Activated CD4-positive, CD25-positive, alpha-beta regulatory T cell treated with anti-CD3 and anti-CD28 coated beads, Interleukin-2, amount 50 U/mL, for 16 hours (primary cell): ENCODE measurements around the gene RAB11FIP4.
"Not testable (repeated sequence)": the region's sequence is repeated elsewhere in the genome, so short reads cannot be mapped to it uniquely, and the experiment has no call there.

Experiments used
- DNase-seq: peaks from one replicate; pipeline ENCODE4 v3.0.0-alpha.2; 2020; ENCODE audit warnings: low read depth, low spot score

Gene RAB11FIP4

GRCh38 chr17:31433091-31433790 is 41.8 kb downstream of the RAB11FIP4 start:
- DNase-seq = no peak

- DNase-seq = no peak
Measured at GRCh38 chr17:31433811-31434726, 42.6 kb downstream of the RAB11FIP4 start.

GRCh38 chr17:31434727-31435050 is 43.2 kb downstream of the RAB11FIP4 start:
- DNase-seq = no peak

- no peak for DNase-seq
Measured at GRCh38 chr17:31435581-31435980, 44.1 kb downstream of the RAB11FIP4 start.

- no peak for DNase-seq
Measured at GRCh38 chr17:31437720-31438400, 46.4 kb downstream of the RAB11FIP4 start.

- no peak for DNase-seq
Measured at GRCh38 chr17:31439716-31440115, 48.2 kb downstream of the RAB11FIP4 start.

- DNase-seq = no peak
Measured at GRCh38 chr17:31442276-31442675, 50.8 kb downstream of the RAB11FIP4 start.

- DNase-seq = not testable (repeated sequence)
Measured at GRCh38 chr17:31442856-31443255, 51.4 kb downstream of the RAB11FIP4 start.

GRCh38 chr17:31443386-31443785 is 51.9 kb downstream of the RAB11FIP4 start:
- no peak for DNase-seq

GRCh38 chr17:31444026-31444425 is 52.6 kb downstream of the RAB11FIP4 start:
- DNase-seq = no peak

GRCh38 chr17:31446195-31446967 is 54.9 kb downstream of the RAB11FIP4 start:
- DNase-seq = no peak

GRCh38 chr17:31448467-31449077 is 57.1 kb downstream of the RAB11FIP4 start:
- DNase-seq = no peak

- DNase-seq = no peak
Measured at GRCh38 chr17:31449111-31449510, 57.6 kb downstream of the RAB11FIP4 start.

GRCh38 chr17:31449746-31450145 is 58.3 kb downstream of the RAB11FIP4 start:
- no peak for DNase-seq

- DNase-seq = no peak
Measured at GRCh38 chr17:31452101-31452500, 60.6 kb downstream of the RAB11FIP4 start.

GRCh38 chr17:31452561-31453110 is 61.2 kb downstream of the RAB11FIP4 start:
- no peak for DNase-seq

- no peak for DNase-seq
Measured at GRCh38 chr17:31453896-31454295, 62.4 kb downstream of the RAB11FIP4 start.

- DNase-seq = no peak
Measured at GRCh38 chr17:31456814-31457213, 65.3 kb downstream of the RAB11FIP4 start.

GRCh38 chr17:31457391-31458234 is 66.1 kb downstream of the RAB11FIP4 start:
- DNase-seq = no peak

GRCh38 chr17:31458829-31459228 is 67.4 kb downstream of the RAB11FIP4 start:
- DNase-seq = no peak
